Measurements from ENCODE around the gene ZBTB17. TPM values are rescaled to one million over a fixed set of nuclear protein-coding genes. Genes with fewer than 3 reads are reported as not detected.

The ZBTB17 gene
- total RNA-seq, 1 experiment from 2014 or later = 22.1 TPM

DNA sequence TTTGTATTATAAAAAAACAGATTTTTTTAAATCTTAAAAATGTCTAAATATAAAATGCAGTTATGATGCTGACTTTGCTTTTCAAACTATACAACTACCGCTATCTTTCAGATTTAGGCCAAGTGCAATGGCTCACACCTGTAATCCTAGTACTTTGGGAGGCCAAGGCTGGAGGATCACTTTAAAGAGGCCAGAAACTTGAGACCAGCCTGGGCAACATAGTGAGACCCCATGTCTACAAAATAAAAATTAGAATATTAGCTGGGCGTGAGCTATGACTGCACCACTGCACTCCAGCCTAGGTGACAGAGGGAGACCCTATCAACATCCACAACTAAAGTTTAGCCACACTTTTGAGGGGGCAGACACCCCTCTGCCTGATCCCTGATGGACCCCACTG is 20.3 kb downstream of the ZBTB17 start:
- Mint-ChIP-seq H3K27ac (ENCODE audit: unreplicated experiment) (no peak overlapping the region), H3K4me3 (ENCODE audit: low read depth, unreplicated experiment) (no peak overlapping the region), H3K9me3 (ENCODE audit: low read depth, unreplicated experiment) (no peaks in the 10 kb centered on the region), H3K27me3 (ENCODE audit: unreplicated experiment) (no peaks in the 10 kb centered on the region), H3K4me1 (ENCODE audit: low read depth, unreplicated experiment) (peaks cover 8% of the 10 kb centered on the region), H3K36me3 (ENCODE audit: insufficient read depth, unreplicated experiment) (peaks cover 27% of the 10 kb centered on the region)
- no peak for DNase-seq
- TF ChIP-seq, protein P1, sequence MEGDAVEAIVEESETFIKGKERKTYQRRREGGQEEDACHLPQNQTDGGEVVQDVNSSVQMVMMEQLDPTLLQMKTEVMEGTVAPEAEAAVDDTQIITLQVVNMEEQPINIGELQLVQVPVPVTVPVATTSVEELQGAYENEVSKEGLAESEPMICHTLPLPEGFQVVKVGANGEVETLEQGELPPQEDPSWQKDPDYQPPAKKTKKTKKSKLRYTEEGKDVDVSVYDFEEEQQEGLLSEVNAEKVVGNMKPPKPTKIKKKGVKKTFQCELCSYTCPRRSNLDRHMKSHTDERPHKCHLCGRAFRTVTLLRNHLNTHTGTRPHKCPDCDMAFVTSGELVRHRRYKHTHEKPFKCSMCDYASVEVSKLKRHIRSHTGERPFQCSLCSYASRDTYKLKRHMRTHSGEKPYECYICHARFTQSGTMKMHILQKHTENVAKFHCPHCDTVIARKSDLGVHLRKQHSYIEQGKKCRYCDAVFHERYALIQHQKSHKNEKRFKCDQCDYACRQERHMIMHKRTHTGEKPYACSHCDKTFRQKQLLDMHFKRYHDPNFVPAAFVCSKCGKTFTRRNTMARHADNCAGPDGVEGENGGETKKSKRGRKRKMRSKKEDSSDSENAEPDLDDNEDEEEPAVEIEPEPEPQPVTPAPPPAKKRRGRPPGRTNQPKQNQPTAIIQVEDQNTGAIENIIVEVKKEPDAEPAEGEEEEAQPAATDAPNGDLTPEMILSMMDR (IDR thresholded peaks at IDR 0.05; ENCODE audit: unreplicated experiment) = no peak
- intact Hi-C loops (cut with micrococcal nuclease; ENCODE audit: unreplicated experiment) = no loop called here
- CTCF ChIA-PET = no interaction called here
- BruUV-seq (replicated peaks) = no TSS peak

GRCh38 chr1:15954316-15954715 is 21.6 kb downstream of the ZBTB17 start:
- TF ChIP-seq, protein P1 (IDR thresholded peaks at IDR 0.05; ENCODE audit: unreplicated experiment) = no peak
- H3K4me1 Mint-ChIP-seq (ENCODE audit: low read depth, unreplicated experiment) = peaks cover 8% of the 10 kb centered on the region
- intact Hi-C loops (cut with micrococcal nuclease; ENCODE audit: unreplicated experiment) = no loop called here
- H3K36me3 Mint-ChIP-seq (ENCODE audit: insufficient read depth, unreplicated experiment) = peaks cover 29% of the 10 kb centered on the region
- DNase-seq = no peak
- H3K27me3 Mint-ChIP-seq (ENCODE audit: unreplicated experiment) = no peaks in the 10 kb centered on the region
- CTCF ChIA-PET = no interaction called here
- H3K27ac Mint-ChIP-seq (ENCODE audit: unreplicated experiment) = no peak overlapping the region
- no peaks in the 10 kb centered on the region for H3K9me3 Mint-ChIP-seq (ENCODE audit: low read depth, unreplicated experiment)
- H3K4me3 Mint-ChIP-seq (ENCODE audit: low read depth, unreplicated experiment) = no peak overlapping the region
- no TSS peak for BruUV-seq (replicated peaks)

DNA sequence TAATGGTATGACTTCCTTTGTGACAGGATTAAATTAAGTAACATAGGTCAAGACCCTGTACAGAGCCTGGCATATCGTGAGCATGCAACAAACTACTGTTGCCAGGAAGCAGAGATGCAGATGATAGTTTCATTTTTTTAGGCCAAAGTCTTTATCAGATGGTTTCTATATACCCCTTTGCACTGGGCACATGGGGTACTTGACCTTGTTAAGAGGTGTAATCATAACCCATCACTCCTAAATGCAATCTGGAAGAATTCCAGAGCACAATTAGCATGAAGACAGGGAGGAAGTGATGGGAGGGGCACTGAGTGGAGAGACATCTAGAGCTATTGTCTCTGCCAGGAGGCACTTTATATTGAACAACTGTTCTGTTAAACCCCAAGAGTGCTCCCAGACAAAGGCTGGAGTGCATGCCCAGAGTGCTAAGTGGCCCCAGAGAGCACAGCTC is 22.1 kb downstream of the ZBTB17 start:
- CTCF ChIA-PET = no interaction called here
- DNase-seq = no peak
- Mint-ChIP-seq H3K4me3 (ENCODE audit: low read depth, unreplicated experiment) (no peak overlapping the region), H3K27ac (ENCODE audit: unreplicated experiment) (no peak overlapping the region), H3K27me3 (ENCODE audit: unreplicated experiment) (no peaks in the 10 kb centered on the region), H3K4me1 (ENCODE audit: low read depth, unreplicated experiment) (peaks cover 8% of the 10 kb centered on the region), H3K36me3 (ENCODE audit: insufficient read depth, unreplicated experiment) (peaks cover 24% of the 10 kb centered on the region), H3K9me3 (ENCODE audit: low read depth, unreplicated experiment) (no peaks in the 10 kb centered on the region)
- no TSS peak for BruUV-seq (replicated peaks)
- TF ChIP-seq, protein P1 (IDR thresholded peaks at IDR 0.05; ENCODE audit: unreplicated experiment) = no peak
- intact Hi-C loops (cut with micrococcal nuclease; ENCODE audit: unreplicated experiment) = no loop called here

- peaks cover 24% of the 10 kb centered on the region for H3K36me3 Mint-ChIP-seq (ENCODE audit: insufficient read depth, unreplicated experiment)
- TF ChIP-seq, protein P1 (IDR thresholded peaks at IDR 0.05; ENCODE audit: unreplicated experiment) = no peak
- no peak for DNase-seq
- H3K27ac Mint-ChIP-seq (ENCODE audit: unreplicated experiment) = no peak overlapping the region
- peaks cover 8% of the 10 kb centered on the region for H3K4me1 Mint-ChIP-seq (ENCODE audit: low read depth, unreplicated experiment)
- H3K4me3 Mint-ChIP-seq (ENCODE audit: low read depth, unreplicated experiment) = no peak overlapping the region
- no TSS peak for BruUV-seq (replicated peaks)
- CTCF ChIA-PET = no interaction called here
- intact Hi-C loops (cut with micrococcal nuclease; ENCODE audit: unreplicated experiment) = no loop called here
- H3K27me3 Mint-ChIP-seq (ENCODE audit: unreplicated experiment) = no peaks in the 10 kb centered on the region
- no peaks in the 10 kb centered on the region for H3K9me3 Mint-ChIP-seq (ENCODE audit: low read depth, unreplicated experiment)
Measured at GRCh38 chr1:15953294-15953771, 22.6 kb downstream of the ZBTB17 start.
